ENCODE results near the gene PRDM1.

GRCh38 chr6:106101466-106101865 is 15.3 kb downstream of the PRDM1 start:
- no peak for TF ChIP-seq CTCF (IDR thresholded peaks at IDR 0.05)
- TF ChIP-seq POLR2A (IDR thresholded peaks at IDR 0.05), result no peak

Data from Peyer's patch (tissue), 4 donors.